Natural killer cell treated with Interleukin-12 subunit alpha and Interleukin-12 subunit beta and Interleukin-15 and Interleukin-18, amount 100 ng/mL, for 72 hours (primary cell): ENCODE results near the gene CREBBP. TPM values are rescaled to one million over a fixed set of nuclear protein-coding genes. Genes with fewer than 3 reads are reported as not detected.

Source experiments
- ATAC-seq, 2 donors: fragments of 150-1000 bp; cut with Tn5 transposase in 1 of 2; sonication (Bioruptor Pico), chemical (Tn5 transposase) in 1 of 2; 2 replicates each; pipeline ENCODE4 v1.10.0; 2021
- DNase-seq: peaks from one replicate; pipeline ENCODE4 v3.0.0; 2022; ENCODE audit warnings: low spot score
- H3K27ac Mint-ChIP-seq, 2 donors: 1 replicate in 1 of 2; 2 replicates in 1 of 2; pipeline ENCODE4 v1.8.0; 2022; ENCODE audit warnings: mixed read lengths in 2 of 2, mild to moderate bottlenecking in 1 of 2, moderate library complexity in 1 of 2
- H3K27me3 Mint-ChIP-seq, 2 donors: 1 replicate in 1 of 2; 2 replicates in 1 of 2; pipeline ENCODE4 v1.8.0; 2022; ENCODE audit warnings: mixed read lengths in 2 of 2
- H3K36me3 Mint-ChIP-seq: one replicate; pipeline ENCODE4 v1.8.0; 2022; ENCODE audit warnings: mixed read lengths
- H3K4me1 Mint-ChIP-seq, 2 donors: 1 replicate in 1 of 2; 2 replicates in 1 of 2; pipeline ENCODE4 v1.8.0; 2022; ENCODE audit warnings: low read depth in 2 of 2, mixed read lengths in 2 of 2, mild to moderate bottlenecking in 1 of 2
- H3K4me3 Mint-ChIP-seq: one replicate; pipeline ENCODE4 v1.8.0; 2022; ENCODE audit warnings: mixed read lengths
- H3K9me3 Mint-ChIP-seq: 2 replicates; pipeline ENCODE4 v1.8.0; 2022; ENCODE audit warnings: mixed read lengths
- total RNA-seq, 2 donors: library from RNA; stranded (reverse); gene quantifications; one replicate each; pipeline ENCODE4 v1.2.3, GENCODE V29; 2022

Gene CREBBP
- total RNA-seq, 2 donors from 2014 or later = 76.2 to 90.3 TPM

DNA sequence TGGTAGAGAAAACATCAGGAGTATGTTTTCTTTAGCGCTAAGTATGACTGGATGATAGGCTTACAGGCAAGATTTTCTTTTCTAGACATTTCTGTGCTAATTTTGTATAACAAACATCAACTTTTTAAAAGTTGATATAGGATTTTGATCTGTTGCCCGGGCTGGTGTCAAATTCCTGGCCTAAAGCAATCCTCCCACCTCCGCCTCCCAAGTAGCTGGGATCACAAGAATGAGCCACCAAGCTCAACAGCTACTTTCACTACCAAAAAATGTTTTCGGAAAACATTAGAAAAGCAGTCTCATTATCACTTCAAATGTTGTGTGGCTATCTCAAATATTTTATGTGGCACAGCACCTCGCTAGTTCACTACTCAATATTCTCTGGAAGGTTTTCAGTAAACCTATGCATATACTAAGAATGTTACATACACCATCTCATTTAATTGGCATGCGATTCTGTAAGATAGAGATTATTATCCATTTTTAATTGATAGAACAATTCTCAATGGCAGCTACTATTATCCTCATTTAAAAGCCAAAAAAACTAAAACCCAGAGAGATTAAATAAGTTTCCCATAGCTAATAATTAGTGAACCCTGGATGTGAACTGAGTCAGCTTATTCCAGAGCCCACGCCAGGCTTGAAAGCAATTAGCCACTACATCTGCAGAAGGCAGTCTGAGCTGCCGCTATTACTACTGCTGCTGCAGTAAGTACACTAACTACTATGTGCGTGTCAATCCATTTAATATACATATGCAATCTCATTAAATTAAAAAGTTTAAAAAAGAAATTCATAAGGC is 41.7 kb downstream of the CREBBP start:
- ATAC-seq = no peak

DNA sequence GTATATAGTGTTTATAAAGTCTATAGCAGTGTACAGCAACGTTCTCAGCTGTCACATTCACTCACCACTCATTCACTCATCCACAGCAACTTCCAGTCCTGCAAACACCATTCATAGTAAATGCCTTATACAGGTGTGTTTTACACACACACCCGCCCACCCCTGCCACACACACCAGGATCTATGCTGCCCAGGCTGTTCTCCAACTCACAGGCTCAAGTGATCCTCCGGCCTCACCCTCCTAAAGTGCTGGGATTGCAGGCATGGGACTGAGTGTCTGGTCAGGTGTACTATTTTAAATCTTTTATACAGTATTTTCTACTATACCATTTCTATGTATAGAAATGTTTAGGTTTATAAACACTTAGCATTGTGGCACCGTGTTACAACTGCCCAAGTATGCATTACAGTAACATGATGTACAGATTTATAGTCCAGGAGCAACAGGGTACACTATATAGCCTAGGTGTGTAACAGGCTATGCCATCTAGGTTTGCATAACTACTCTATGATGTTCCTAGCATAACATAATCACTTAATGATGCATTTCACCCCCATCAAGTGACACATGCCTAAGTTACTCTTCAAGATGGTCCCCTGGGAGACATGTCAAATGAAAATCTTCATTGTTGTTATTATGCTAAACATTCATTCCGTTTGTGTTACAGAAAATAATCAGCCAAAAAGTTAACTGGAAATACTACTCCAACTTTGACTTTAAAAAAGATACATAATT is 42.5 kb downstream of the CREBBP start:
- peaks cover 11% of the 10 kb centered on the region for H3K36me3 Mint-ChIP-seq
- no peaks in the 10 kb centered on the region for H3K9me3 Mint-ChIP-seq
- DNase-seq = no peak
- H3K27ac Mint-ChIP-seq = no peak overlapping the region
- ATAC-seq = no peak
- H3K4me3 Mint-ChIP-seq = no peak overlapping the region
- peaks cover 37% of the 10 kb centered on the region in 2 donors for H3K4me1 Mint-ChIP-seq
- no peaks in the 10 kb centered on the region for H3K27me3 Mint-ChIP-seq

More for the DNA sequence above, 41.7 kb downstream of the CREBBP start:
- Mint-ChIP-seq H3K4me1 (peaks cover 29 to 30% of the 10 kb centered on the region in 2 donors), H3K36me3 (peaks cover 3% of the 10 kb centered on the region), H3K4me3 (no peak overlapping the region), H3K27ac (peak overlapping the region in 1 of 2 donors; percentile 31), H3K9me3 (no peaks in the 10 kb centered on the region), H3K27me3 (no peaks in the 10 kb centered on the region)
- DNase-seq = no peak

DNA sequence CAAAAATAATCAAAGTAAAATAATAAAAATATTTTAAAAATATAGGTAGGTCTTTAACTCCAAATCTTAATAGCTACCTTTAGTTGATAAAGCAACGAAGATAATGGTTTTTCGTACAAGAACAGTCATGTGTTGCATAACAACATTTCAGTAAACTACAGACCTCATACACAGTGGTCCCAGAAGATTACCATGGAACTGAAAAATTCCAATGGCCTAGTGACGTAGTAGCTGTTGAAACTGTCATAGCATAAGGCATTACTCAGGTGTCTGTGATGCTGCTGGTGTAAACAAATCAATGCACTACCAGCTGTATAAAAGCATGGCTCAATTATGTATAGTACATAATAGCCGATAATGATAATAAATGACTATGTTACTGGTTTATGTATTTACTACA is 43.9 kb downstream of the CREBBP start:
- Mint-ChIP-seq H3K4me1 (peaks cover 30 to 33% of the 10 kb centered on the region in 2 donors), H3K9me3 (no peaks in the 10 kb centered on the region), H3K27me3 (no peaks in the 10 kb centered on the region), H3K36me3 (peaks cover 19% of the 10 kb centered on the region), H3K27ac (no peak overlapping the region), H3K4me3 (no peak overlapping the region)
- no peak for ATAC-seq
- no peak for DNase-seq

DNA sequence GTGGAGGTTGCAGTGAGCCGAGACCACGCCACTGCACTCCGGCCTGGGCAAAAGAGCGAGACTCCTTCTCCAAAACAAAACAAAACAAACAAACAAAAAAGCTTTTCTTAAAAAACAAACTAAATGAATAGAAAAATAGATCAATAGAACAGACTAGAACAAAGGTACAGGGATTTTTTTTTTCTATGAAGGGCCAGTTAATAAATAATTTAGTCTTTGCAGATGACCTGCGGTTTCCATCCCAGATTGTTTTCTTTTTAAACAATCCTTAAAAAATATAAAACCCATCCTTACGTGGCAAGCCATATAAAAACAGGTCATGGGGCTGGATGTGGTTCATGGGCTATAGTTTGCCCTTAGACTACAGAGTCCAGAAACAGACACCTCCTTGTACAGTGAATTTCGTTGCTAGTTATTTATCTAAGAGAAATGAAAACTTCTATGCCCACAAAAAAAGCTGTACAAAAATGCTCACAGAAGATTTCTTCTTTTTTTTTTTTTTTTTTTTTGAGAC is 45.4 kb downstream of the CREBBP start:
- no peak for DNase-seq
- Mint-ChIP-seq H3K27ac (no peak overlapping the region), H3K36me3 (peaks cover 25% of the 10 kb centered on the region), H3K27me3 (no peaks in the 10 kb centered on the region), H3K4me3 (no peak overlapping the region), H3K4me1 (peaks cover 26 to 28% of the 10 kb centered on the region in 2 donors), H3K9me3 (no peaks in the 10 kb centered on the region)
- no peak for ATAC-seq

DNA sequence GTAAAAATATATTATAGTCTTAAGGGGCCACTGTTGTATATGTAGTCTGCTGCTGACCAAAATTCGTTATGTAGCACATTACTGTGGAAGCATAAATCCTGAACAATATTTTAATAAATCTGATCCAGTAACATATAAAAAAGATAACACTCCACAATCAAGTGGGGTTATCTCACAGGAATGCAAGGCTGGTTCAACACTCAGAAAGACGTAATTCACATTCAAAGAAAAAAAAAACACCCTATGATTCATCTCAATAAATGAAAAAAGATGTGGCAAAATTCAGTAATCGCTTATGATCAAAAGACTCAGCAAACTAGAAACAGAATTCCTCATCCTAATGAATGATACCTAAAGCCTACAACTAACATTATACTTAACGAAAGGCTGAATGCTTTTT is 47.8 kb downstream of the CREBBP start:
- Mint-ChIP-seq H3K9me3 (no peaks in the 10 kb centered on the region), H3K36me3 (peaks cover 29% of the 10 kb centered on the region), H3K27me3 (no peaks in the 10 kb centered on the region), H3K27ac (no peak overlapping the region), H3K4me1 (peaks cover 25 to 33% of the 10 kb centered on the region in 2 donors), H3K4me3 (no peak overlapping the region)
- ATAC-seq = no peak
- DNase-seq = no peak

DNA sequence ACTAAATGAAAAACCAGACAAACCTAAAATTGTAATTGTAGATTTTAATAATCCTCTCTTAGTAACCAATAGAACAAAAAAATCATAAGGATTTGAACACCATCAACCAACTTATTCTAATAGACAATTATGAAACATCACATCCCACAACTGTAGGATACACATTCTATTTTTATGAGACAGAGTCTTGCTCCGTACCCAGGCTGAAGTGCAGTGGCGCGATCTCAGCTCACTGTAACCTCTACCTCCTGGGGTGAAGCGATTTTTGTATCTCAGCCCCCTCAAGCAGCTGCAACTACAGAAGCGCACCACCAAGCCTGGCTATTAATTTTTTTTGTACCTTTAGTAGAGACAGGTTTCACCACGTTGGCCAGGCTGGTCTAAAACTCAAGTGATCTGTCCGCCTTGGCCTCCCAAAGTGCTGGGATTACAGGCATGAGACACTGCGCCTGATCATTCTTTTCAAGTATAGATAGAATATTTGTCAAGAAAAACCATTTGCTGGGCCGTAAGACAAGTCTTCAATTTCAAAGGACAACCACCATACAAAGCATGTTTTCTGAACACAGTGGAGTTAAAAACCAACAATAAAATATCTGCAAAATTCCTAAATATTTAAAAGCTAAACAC is 49.8 kb downstream of the CREBBP start:
- H3K4me1 Mint-ChIP-seq = peaks cover 38 to 45% of the 10 kb centered on the region in 2 donors
- H3K4me3 Mint-ChIP-seq = no peak overlapping the region
- H3K27me3 Mint-ChIP-seq = no peaks in the 10 kb centered on the region
- peaks cover 29% of the 10 kb centered on the region for H3K36me3 Mint-ChIP-seq
- no peak for DNase-seq
- ATAC-seq = no peak
- no peaks in the 10 kb centered on the region for H3K9me3 Mint-ChIP-seq
- no peak overlapping the region for H3K27ac Mint-ChIP-seq

DNA sequence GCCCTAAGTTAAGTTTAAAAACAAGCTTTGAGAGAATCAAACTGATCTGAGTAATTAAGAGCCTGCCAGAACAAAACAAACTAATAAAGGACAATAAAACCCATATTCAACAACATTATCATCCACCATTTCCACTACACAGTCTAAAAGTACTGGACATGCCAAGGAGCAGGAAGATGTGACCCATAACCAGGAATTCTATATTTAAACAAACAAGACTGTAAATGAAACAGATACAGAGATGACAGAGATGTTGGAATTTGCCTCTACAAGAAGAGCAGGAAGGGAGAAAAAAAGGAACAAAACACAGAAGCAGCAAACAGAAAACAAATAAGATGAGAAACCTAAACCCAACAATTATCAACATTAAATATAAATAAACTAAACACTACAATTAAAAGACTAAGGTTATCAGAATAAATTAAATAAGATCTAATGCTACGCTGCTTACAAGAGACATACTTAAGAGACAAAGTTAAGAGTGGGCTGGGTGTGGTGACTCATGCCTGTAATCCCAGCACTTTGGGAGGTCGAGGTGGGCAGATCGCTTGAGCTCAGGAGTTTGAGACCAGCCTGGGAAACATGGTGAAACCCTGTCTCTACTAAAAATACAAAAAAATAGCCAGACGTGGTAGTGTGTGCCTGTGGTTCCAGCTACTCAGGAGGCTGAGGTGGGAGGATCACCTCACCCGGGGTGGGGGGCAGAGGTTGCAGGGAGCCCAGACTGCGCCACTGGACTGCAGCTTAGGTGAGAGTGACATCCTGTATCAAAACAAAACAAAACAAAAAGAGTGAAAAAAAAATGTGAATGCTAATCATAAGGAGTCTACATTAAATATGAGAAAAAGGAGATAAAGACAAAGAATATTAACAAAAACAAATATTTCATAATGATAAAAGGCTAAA is 50.6 kb downstream of the CREBBP start:
- H3K27me3 Mint-ChIP-seq = no peaks in the 10 kb centered on the region
- no peak overlapping the region for H3K4me3 Mint-ChIP-seq
- no peak overlapping the region for H3K27ac Mint-ChIP-seq
- DNase-seq (no peak), ATAC-seq (no peak)
- H3K36me3 Mint-ChIP-seq = peaks cover 29% of the 10 kb centered on the region
- no peaks in the 10 kb centered on the region for H3K9me3 Mint-ChIP-seq
- H3K4me1 Mint-ChIP-seq = peaks cover 47 to 54% of the 10 kb centered on the region in 2 donors

DNA sequence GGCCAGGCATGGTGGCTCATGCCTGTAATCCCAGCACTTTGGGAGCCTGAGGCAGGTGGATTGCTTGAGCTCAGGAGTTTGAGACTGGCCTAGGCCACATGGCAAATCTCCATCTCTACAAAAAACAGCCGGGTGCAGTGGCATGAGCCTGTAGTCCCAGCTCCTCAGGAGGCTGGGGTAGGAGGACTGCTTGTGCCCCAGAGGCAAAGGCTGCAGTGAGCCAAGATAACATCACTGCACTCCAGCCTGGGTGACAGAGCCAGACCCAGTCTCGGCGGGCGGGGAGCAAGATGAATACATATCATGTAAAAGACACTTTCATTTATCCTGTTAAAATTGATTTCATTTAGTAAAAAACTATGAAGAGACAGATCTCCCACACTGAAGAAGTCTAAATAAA is 54.6 kb downstream of the CREBBP start:
- Mint-ChIP-seq H3K4me3 (no peak overlapping the region), H3K27me3 (no peaks in the 10 kb centered on the region), H3K27ac (peak overlapping the region; percentile 12 to 61), H3K36me3 (peaks cover 4% of the 10 kb centered on the region), H3K4me1 (peaks cover 63 to 69% of the 10 kb centered on the region in 2 donors), H3K9me3 (no peaks in the 10 kb centered on the region)
- ATAC-seq = no peak
- DNase-seq = no peak

DNA sequence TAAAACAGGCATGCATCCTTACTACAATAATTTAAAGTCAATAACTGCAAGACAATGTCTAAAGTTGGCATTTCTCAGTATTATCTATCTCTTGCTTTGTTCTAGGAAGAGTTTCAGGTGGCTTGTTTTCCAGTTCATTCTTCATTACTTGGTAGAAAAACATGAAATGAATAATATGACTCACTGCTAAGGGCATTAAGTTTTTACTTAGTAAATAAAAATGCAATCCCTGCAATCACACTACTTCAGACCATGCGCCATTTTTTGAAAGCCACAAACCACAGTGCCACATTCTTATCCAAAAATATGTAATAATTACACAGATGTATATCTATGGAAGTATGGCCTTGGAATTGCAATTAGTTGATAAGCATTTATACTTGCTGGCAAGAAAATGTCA is 55.4 kb downstream of the CREBBP start:
- Mint-ChIP-seq H3K27me3 (no peaks in the 10 kb centered on the region), H3K4me1 (peaks cover 68 to 73% of the 10 kb centered on the region in 2 donors), H3K36me3 (peaks cover 4% of the 10 kb centered on the region), H3K27ac (peak overlapping the region in 1 of 2 donors; percentile 7), H3K4me3 (no peak overlapping the region), H3K9me3 (no peaks in the 10 kb centered on the region)
- ATAC-seq (peak in 1 of 2 donors; percentile 57), DNase-seq (no peak)

DNA sequence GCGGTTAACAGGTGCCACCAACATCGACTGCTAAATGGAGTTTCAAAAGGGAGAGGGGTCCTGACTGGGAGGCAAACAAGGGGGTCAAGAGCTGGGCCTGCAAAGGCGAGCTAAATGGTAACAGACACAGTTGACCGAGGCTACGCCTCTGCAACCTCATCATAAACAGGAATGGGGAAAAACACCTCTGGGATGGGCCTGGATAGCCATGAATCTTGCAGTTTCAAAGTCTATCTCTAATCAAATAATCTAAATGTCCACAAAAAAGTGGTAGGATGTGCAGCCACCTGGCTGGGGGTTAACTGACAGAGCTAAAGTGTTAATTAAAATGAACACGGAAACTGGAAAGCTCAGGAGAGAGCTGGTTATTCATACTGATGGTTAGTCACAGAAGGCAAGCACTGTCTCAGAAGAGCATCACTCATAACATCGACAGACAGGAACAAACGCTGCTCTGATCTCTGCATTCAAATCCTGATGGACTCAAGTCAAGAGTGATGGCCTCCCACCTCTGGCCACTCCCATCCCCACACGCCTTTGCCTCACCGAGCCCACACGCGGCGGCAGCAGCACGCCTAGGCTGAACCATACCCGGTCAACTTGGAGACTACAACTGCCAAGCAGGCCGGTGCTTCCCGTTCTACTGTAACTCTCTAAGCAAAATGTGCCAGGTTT is 56.3 kb downstream of the CREBBP start:
- Mint-ChIP-seq H3K27ac (peak overlapping the region in 1 of 2 donors; percentile 7), H3K4me1 (peaks cover 69 to 73% of the 10 kb centered on the region in 2 donors), H3K27me3 (no peaks in the 10 kb centered on the region), H3K36me3 (no peaks in the 10 kb centered on the region), H3K4me3 (peak overlapping the region; percentile 16), H3K9me3 (no peaks in the 10 kb centered on the region)
- ATAC-seq (no peak), DNase-seq (no peak)

DNA sequence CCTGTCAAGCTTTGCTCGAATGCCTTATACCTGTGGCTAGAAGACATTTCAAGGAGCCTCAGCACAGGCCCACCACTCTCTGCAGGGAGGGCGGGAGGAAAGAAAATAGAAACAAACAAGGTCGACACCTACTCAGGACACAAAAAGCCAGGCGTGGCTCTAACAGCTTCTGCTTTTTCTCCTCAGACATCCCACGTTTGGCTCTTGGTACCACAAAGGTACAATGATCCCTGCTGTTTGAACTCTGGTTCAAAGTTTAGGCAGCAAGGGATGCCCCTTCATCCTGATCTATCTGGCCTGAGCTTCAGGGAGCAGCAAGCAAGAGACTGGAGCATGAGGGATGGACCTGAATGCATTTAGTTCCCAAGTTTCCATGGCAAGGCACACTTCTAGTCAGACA is 57.1 kb downstream of the CREBBP start:
- Mint-ChIP-seq H3K27ac (no peak overlapping the region), H3K4me3 (peak overlapping the region; percentile 16), H3K9me3 (no peaks in the 10 kb centered on the region), H3K4me1 (peaks cover 77 to 80% of the 10 kb centered on the region in 2 donors), H3K36me3 (no peaks in the 10 kb centered on the region), H3K27me3 (no peaks in the 10 kb centered on the region)
- DNase-seq (no peak), ATAC-seq (no peak)

DNA sequence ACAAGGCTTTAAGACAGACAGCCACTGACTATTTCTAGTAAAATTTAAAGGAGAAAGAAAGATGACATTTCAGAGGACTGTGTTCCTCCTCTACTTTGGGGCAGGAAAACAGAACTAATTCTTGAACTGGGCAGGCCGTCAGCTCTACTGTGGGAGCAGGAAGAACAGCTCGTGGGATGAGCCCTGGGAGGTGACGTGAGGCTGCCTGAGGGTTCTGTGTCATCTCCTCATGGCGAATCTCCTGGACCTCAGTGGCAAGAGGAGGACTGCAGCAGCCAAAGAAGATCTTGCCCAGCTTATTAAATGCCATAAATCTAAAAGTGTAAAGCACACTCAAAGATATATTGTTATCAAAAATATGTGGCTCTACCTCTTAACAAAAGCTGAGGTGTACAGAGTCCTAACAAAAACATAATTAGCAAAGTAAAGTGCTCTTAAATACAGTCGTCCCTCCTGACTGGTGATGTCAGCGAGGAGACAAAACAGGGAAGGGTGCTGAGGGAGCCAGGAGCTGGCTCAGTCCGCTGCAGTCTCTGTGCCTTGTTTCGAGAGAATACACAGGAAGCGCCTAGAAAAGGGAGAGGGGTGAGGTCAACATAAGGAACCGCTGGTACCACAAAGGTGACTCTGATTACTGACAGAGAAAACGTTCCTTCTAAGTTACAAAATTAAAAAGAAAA is 58.0 kb downstream of the CREBBP start:
- H3K27me3 Mint-ChIP-seq = no peaks in the 10 kb centered on the region
- H3K9me3 Mint-ChIP-seq = no peaks in the 10 kb centered on the region
- H3K27ac Mint-ChIP-seq = peak overlapping the region in 1 of 2 donors; percentile 16
- H3K4me3 Mint-ChIP-seq = peak overlapping the region; percentile 60
- DNase-seq (no peak), ATAC-seq (no peak)
- H3K36me3 Mint-ChIP-seq = no peaks in the 10 kb centered on the region
- H3K4me1 Mint-ChIP-seq = peaks cover 83 to 90% of the 10 kb centered on the region in 2 donors
